Measurements from ENCODE around the gene SELENBP1. TPM values are rescaled to one million over a fixed set of nuclear protein-coding genes. Genes with fewer than 3 reads are reported as not detected.

The SELENBP1 gene
- total RNA-seq, 1 donor from 2014 or later, result 102 TPM

GRCh38 chr1:151325646-151326429 is 46.7 kb downstream of the SELENBP1 start:
- no peak for TF ChIP-seq CTCF (IDR thresholded peaks at IDR 0.05)
- Histone ChIP-seq H3K27ac (peak overlapping the region; percentile 92 to 93), H3K36me3 (peaks cover 0 to 23% of the 10 kb centered on the region in 2 donors), H3K4me3 (peak overlapping the region; percentile 62 to 74), H3K4me1 (peaks cover 0 to 22% of the 10 kb centered on the region in 2 donors), H3K9me3 (no peaks in the 10 kb centered on the region), H3K27me3 (no peaks in the 10 kb centered on the region)
- intact Hi-C loops (cut with DNase I), result loop anchor here (5.0 kb wide), 1 partner anchor 71 kb away; the partner anchor contains the start of gene PSMB4
- no peak for DNase-seq (ENCODE audit: low spot score in 2 of 2)

- Histone ChIP-seq H3K36me3 (peaks cover 0 to 23% of the 10 kb centered on the region in 2 donors), H3K4me1 (peaks cover 0 to 22% of the 10 kb centered on the region in 2 donors), H3K27me3 (no peaks in the 10 kb centered on the region), H3K27ac (no peak overlapping the region), H3K9me3 (no peaks in the 10 kb centered on the region), H3K4me3 (peak overlapping the region in 1 of 2 donors; percentile 74)
- TF ChIP-seq CTCF (IDR thresholded peaks at IDR 0.05), result no peak
- intact Hi-C loops (cut with DNase I), result loop anchor here (5.0 kb wide), 1 partner anchor 72 kb away; the partner anchor contains the start of gene PSMB4
- DNase-seq (ENCODE audit: low spot score in 2 of 2), result no peak
Observed at GRCh38 chr1:151325231-151325630, 47.3 kb downstream of the SELENBP1 start.

GRCh38 chr1:151324390-151324930 is 48.0 kb downstream of the SELENBP1 start:
- no peak overlapping the region for H3K4me3 ChIP-seq
- TF ChIP-seq CTCF (IDR thresholded peaks at IDR 0.05), result no peak
- H3K9me3 ChIP-seq, result no peaks in the 10 kb centered on the region
- intact Hi-C loops (cut with DNase I), result no loop called here
- H3K27me3 ChIP-seq, result no peaks in the 10 kb centered on the region
- peaks cover 0 to 23% of the 10 kb centered on the region in 2 donors for H3K36me3 ChIP-seq
- DNase-seq (ENCODE audit: low spot score in 2 of 2), result no peak
- H3K4me1 ChIP-seq, result peaks cover 0 to 22% of the 10 kb centered on the region in 2 donors
- no peak overlapping the region for H3K27ac ChIP-seq

- Histone ChIP-seq H3K27ac (no peak overlapping the region), H3K9me3 (no peaks in the 10 kb centered on the region), H3K36me3 (peaks cover 14 to 35% of the 10 kb centered on the region in 2 donors), H3K4me3 (no peak overlapping the region), H3K27me3 (no peaks in the 10 kb centered on the region), H3K4me1 (peaks cover 0 to 7% of the 10 kb centered on the region in 2 donors)
- no peak for TF ChIP-seq CTCF (IDR thresholded peaks at IDR 0.05)
- intact Hi-C loops (cut with DNase I), result no loop called here
- DNase-seq (ENCODE audit: low spot score in 2 of 2), result no peak
Observed at GRCh38 chr1:151318975-151319374, 53.5 kb downstream of the SELENBP1 start.

- Histone ChIP-seq H3K4me1 (peaks cover 9 to 34% of the 10 kb centered on the region in 2 donors), H3K27ac (no peak overlapping the region), H3K36me3 (peaks cover 14 to 40% of the 10 kb centered on the region in 2 donors), H3K4me3 (no peak overlapping the region), H3K9me3 (no peaks in the 10 kb centered on the region), H3K27me3 (no peaks in the 10 kb centered on the region)
- no peak for DNase-seq (ENCODE audit: low spot score in 2 of 2)
- TF ChIP-seq CTCF (IDR thresholded peaks at IDR 0.05), result no peak
- intact Hi-C loops (cut with DNase I), result no loop called here
Observed at GRCh38 chr1:151315565-151316235, 56.8 kb downstream of the SELENBP1 start.

Other genes with a start within 250 kb of the SELENBP1 start
- 31.8 TPM for gene SEMA6C, start 226.1 kb downstream of the SELENBP1 start, total RNA-seq
- not detected for gene TNFAIP8L2, start 216.1 kb downstream of the SELENBP1 start, total RNA-seq
- gene LYSMD1, start 206.8 kb downstream of the SELENBP1 start, total RNA-seq, result 0.85 TPM
- gene SCNM1, start 206.6 kb downstream of the SELENBP1 start, total RNA-seq, result 27.4 TPM
- not detected for gene TMOD4, start 196.7 kb downstream of the SELENBP1 start, total RNA-seq
- gene VPS72, start 182.5 kb downstream of the SELENBP1 start, total RNA-seq, result 33.6 TPM
- gene PIP5K1A, start 174.2 kb downstream of the SELENBP1 start, total RNA-seq, result 36.5 TPM
- 83.5 TPM for gene PSMD4, start 118.0 kb downstream of the SELENBP1 start, total RNA-seq
- gene ZNF687, start 90.4 kb downstream of the SELENBP1 start, total RNA-seq, result 67.9 TPM
- gene PI4KB, start 45.3 kb downstream of the SELENBP1 start, total RNA-seq, result 94.8 TPM
- gene RFX5, start 25.5 kb downstream of the SELENBP1 start, total RNA-seq, result 8.4 TPM
- gene PSMB4, start 26.9 kb upstream of the SELENBP1 start, total RNA-seq, result 320 TPM
- gene POGZ, start 86.8 kb upstream of the SELENBP1 start, total RNA-seq, result 18.1 TPM
- not detected for gene CGN, start 138.7 kb upstream of the SELENBP1 start, total RNA-seq
- gene TUFT1, start 167.6 kb upstream of the SELENBP1 start, total RNA-seq, result 2.3 TPM
- gene SNX27, start 239.3 kb upstream of the SELENBP1 start, total RNA-seq, result 13.0 TPM